DMS 273 treated with DMSO at 0.1 percent for 48 hours (cell line): ENCODE results near the gene CLEC2L.
A peak's percentile ranks its signal among the peaks of the same experiment; 100 is the strongest.

Experiments
- DNase-seq: peaks from one replicate; lab custom pipeline; 2025; lab: John Stamatoyannopoulos, UW

The CLEC2L gene

DNA sequence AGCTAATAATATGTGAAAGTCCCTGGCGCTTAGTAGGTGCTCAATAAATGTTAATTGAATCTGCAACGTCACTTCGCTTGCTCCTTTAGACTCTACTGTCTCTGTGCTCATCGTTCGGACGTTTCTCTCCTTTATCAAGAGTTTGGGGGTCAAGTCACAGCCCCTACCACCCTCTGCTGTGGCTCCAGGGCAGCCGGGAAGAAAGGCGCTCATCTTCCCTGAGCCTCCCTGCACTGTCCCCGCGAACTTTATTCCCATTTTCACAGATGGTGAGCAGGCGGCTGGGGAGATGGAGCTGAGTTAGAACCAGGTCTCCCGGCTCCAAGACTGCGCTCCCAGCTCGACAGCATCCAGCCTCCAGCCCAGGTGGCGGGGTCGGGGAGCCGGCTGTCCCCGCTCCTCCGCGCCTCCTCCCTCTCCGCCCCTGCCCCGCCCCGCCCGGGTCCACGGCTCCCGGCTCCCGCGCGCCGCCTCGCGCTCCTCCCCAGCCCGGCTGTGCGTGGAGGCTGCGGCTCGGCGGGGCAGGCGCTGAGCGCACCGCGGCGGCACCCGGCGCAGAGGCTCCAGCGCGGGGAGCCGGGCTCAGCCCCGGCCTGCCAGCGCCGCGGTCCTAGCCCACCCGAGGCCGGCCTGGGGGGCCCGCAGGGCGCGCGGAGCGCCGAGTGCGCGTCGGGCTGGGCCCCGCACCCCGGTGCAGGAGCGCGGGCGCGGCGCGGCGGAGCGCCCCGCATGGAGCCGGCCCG, at the start of gene CLEC2L:
Gene CLEC2L (plus strand): TSS at position 487 of the 743 bp plus-strand sequence. CDS start 243 bp downstream, at position 730.
- DNase-seq = peak; percentile 8

DNA sequence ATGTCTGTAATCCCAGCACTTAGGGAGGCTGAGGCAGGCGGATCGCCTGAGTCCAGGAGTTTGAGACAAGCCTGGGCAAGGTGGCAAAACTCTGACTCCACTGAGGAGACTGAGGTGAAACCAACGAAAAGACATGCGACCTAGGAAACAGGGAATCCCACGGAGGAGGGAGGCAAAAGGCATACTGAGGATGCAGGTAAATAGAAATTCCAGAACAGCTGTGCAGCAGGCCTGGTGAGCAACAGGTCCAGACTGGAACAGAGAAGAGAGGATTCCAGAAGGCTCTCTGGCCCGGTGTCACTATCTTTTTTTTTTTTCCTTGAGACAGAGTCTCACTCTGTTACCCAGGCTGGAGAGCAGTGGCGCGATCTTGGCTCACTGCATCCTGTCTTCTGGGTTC, 47.3 kb upstream of the CLEC2L start:
- no peak for DNase-seq

DNA sequence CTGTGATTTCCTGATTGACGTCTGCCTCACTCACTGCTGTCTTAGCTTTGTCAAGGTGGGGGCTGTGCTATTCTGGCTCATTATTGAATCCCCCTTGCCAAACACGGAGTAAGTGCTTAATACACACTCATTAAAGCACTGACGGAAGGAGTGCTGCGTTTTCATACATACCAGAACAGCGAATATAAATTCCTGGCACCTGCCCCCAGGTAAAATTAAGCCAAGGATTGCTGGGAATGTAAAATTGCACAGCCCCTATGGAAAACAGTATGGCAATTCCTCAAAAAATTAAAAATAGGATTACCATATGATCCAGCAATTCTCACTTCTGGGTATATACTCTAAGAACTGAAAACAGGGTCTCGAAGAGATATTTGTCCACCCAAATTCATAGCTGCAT, 46.6 kb upstream of the CLEC2L start:
- no peak for DNase-seq

DNA sequence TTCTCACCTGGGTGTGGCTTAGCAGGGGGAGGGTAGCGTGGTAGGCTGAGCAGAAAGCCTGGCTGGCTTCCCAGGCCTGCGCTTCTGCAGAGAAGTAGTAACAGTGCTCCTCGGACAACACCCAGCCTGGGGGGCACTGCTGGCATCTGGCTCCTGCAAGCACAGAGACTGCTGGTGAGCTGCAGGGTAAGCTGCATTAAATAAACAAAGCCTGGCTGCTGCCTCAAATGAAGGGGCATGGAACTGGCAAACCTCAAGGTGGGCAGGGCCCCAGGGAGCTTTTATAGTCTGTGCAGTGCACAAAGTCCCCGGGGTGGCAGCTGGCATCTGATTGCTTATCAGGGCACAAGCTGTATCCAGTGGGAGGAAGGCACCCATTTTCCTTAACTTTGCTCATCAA, 43.9 kb upstream of the CLEC2L start:
- DNase-seq = peak; percentile 79

DNA sequence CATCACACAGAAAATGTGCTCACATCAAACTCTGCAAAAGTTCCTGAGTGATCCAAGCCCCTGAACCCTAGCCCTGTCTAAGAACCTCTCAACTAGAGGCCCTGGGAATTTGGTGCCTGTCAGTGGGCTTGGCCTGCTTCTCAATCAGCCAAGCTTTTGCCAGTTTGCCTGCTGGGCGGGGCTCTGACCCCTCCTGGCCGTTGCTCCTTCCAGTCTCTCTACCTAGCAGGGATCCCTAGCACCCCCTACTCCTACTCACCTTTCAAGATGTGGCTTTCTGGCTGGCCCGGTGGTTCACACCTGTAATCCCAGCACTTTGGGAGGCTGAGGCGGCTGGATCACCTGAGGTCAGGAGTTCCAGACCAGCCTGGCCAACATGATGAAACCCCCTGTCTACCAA, 42.1 kb upstream of the CLEC2L start:
- no peak for DNase-seq

- DNase-seq = no peak
Measured at GRCh38 chr7:139482122-139482521, 41.4 kb upstream of the CLEC2L start.

DNA sequence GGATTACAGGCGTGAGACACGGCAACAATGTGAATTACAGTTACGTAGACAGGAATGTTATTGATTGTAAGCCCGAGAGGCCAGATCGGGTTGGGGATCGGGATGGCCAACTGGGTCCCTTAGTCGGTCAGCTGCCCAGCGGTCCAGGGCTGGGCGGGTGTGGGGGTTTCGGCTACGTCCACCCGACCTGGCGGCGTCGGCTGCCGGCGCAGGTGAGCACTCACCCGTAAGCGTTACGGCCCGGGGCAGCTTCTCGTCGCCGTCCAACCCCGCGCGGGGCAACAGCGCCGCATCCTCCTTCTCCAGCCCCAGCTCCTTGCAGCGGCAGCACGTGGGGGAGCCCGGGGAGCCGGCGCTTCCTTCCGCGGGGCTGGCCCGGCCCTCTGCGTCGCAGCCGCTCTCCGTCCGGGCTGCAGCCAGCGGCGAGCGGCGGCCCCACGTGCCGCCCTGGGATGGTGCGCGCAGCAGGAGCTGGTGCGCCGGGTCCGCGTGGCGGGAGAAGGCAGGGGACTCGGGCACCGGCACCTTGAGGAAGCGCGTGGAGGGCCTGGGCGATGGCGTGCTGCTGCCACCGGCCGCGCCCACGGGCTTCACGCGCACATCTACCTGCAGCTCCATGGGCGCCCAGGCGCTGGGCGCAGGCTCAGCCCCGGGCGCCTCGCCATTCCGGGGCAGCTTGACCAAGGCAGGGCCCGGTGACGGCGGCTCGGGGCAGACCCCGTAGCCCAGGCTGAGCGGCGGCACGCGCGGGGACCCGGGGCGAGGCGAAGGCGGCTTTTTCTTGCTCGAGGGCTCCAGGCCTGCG, 40.6 kb upstream of the CLEC2L start:
- DNase-seq = no peak

GRCh38 chr7:139487366-139488080, 36.0 kb upstream of the CLEC2L start:
- DNase-seq = no peak

GRCh38 chr7:139488810-139489209, 34.7 kb upstream of the CLEC2L start:
- DNase-seq = no peak

- DNase-seq = no peak
Measured at GRCh38 chr7:139490130-139490529, 33.4 kb upstream of the CLEC2L start.

- DNase-seq = no peak
Measured at GRCh38 chr7:139492293-139492692, 31.2 kb upstream of the CLEC2L start.

DNA sequence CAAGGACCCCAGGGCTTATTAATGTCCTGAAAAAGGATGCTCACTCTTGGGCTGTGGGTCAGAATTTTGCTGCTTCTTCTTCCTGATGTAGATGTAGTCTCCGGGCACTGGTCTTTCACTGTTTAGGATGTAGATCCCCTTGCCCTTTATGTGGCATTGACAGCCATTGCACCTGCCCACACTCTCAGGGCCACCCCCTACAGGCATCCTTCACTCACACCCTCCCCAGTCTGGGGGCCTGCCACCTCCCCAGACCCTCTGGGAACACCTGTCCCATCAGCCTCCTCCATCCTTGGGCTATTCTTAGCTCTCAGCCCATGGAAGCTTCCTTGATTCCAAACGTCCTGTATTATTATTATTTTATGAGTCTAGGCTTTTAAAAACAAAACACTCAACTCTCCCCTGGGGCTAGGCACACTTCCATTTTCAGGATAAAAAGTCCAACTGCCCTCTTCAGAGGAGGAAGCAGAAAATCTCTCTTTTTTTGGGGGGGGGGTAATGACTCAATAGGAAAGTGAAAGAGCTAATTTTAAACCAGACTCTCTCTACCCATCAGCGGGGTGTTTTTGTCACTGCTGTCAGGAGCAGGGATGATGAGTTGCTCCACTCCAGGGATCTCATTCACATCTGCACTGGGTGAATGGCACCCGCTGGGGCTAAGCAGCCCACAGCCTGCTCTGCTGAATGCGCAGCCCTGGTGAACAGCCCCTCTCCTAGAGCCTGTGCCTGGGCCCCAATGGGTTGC, 28.5 kb upstream of the CLEC2L start:
- DNase-seq = no peak

- DNase-seq = no peak
Measured at GRCh38 chr7:139495580-139496125, 27.8 kb upstream of the CLEC2L start.

DNA sequence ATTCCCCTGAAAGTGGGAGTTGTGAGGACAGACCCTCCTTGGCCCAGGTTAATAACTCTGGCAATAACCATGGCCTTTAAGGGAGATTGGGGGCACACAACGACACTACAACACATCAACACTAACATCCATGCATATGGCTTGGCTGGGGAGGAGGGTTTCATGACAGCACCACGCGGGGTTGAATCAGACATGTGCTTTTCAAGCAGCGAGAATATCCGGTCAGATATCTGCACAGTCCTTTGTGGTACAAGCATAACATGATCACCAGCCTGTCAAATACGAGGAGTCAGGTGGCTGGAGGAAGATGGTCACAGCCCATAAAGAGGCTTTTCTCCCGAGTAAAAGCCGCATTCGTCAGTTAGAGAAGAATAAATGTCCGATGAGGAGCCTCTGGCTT, 27.0 kb upstream of the CLEC2L start:
- no peak for DNase-seq

- no peak for DNase-seq
Measured at GRCh38 chr7:139500770-139501138, 22.7 kb upstream of the CLEC2L start.

GRCh38 chr7:139502226-139502625, 21.3 kb upstream of the CLEC2L start:
- no peak for DNase-seq

DNA sequence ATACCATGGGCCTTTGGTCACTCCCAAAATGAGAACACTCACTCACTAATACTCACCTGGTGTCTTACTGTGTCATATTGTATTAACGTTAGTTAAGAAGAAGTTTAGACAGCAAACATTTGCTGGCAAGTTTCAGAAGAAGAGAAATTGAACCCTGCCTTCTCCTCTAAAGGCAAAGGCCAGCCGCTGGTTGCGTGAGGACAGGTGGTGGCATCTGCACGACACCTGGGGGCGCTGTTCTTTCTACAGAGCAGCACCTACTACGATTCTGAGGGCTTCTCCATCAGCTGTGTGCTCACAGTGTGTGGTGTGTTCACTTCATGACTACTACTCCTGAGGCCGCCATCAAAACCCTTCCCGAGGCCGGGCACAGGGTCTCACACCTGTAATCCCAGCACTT, 17.9 kb upstream of the CLEC2L start:
- no peak for DNase-seq

DNA sequence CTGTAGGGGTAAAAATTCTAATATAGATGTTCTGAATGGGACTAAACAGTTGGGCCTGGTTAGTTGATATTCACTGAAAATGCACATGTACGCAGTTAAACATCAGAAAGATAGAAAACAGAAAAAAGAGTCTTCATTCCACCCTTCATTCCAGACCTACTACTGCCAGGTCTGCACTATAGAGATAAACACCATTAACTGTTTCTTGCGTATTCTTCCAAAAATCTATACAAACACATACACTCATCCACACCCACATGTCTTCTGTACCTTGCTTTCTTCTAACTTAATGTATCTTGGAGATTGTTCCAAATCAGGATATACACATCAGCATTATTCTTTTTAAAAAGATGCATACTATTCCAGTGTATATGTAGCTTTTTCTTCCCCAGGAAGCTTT, 13.9 kb upstream of the CLEC2L start:
- no peak for DNase-seq

DNA sequence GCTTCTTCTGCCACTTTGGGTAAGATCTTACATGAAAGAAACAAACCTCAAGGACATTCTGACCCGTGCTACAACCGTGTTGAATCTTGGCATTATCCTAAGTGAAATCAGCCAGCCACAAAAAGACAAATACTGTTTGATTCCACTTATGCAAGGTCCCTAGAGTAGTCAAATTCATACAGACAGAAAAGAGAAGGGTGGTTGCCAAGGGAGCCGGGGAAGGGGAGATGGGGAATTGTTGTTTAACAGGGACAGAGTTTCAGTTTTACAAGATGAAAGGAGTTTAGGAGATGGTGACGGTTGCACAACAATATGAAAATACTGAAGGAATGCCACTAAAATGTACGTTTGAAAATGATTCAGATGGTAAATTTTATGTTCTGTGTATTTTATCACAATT, 12.2 kb upstream of the CLEC2L start:
- DNase-seq = no peak

DNA sequence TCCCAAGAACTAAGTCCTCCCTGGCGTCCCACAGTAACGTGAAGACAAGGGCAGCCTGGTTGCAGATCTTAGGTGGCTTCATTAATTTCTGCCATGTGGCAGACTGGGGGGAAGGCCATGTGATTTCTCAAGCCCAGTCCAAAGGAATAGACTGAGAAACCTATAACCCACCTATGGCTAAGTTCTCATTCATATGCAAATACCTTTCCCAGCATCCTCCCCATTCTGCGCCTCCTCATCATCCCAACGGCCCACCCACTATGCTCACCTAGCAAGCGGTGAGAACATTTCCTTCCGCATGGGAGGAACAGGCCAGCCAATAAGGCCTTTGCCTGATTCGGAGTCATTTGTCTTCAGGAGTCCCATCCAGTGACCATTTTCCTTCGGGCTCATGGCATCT, 8.2 kb upstream of the CLEC2L start:
- DNase-seq = no peak

- no peak for DNase-seq
Measured at GRCh38 chr7:139521439-139521838, 2.0 kb upstream of the CLEC2L start.

DNA sequence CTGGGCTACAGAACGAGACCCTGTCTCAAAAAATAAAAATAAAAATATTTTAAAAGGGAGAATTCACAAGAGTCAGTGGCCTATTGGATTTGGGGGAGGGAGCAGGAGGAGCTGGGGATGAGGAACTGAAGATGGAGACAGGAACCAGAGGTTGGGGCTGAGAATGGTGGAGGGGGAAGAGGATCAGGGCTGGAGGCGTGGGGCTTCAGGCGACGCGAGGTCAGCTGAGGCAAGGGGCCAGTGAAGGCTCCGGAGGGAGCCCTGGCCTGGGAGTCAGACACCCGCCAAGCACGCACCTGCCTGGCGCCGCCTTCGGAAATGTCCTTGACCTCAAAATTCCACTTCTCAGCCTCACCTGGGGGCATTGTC, 671 bp upstream of the CLEC2L start:
- no peak for DNase-seq
